PC-3 (cell line): ENCODE results near the gene OSBPL1A. TPM values are rescaled to one million over a fixed set of nuclear protein-coding genes. Genes with fewer than 3 reads are reported as not detected.

Source experiments
- ATAC-seq: fragments of 200-7000 bp; cut with Tn5 transposase; 2 replicates; pipeline ENCODE4 v1.9.1; 2020; ENCODE audit warnings: mild to moderate bottlenecking, moderate library complexity
- BruUV-seq: library from RNA; stranded (reverse); fragments of 400-500 nt; replicated peaks from 2 replicates; lab custom pipeline; 2021; lab: Mats Ljungman, UMichigan
- CTCF ChIA-PET: fragments of 300-600 bp; sonication (Branson Sonifier 250); formaldehyde crosslinking; loops from one replicate; lab custom pipeline; 2022; ENCODE audit warnings: antibody characterized with exemption; lab: Charles Lee
- POLR2A ChIA-PET: fragments of 300-600 bp; sonication (Branson Sonifier 250); formaldehyde crosslinking; loops from one replicate; lab custom pipeline; 2022; ENCODE audit warnings: antibody characterized with exemption; ENCODE audit not compliant: unreplicated experiment; lab: Charles Lee
- DNase-seq: peaks from one replicate; pipeline ENCODE4 v3.0.0-alpha.2; 2015
- H2AFZ ChIP-seq: fragments of 300-600 bp; sonication (generic); 2 replicates; pipeline ENCODE4 v1.6.0; 2016; ENCODE audit warnings: antibody characterized with exemption, low read length
- H3F3A ChIP-seq: fragments of 300-600 bp; sonication (generic); one replicate; pipeline ENCODE4 v1.6.0; 2017; ENCODE audit warnings: antibody characterized with exemption, low read length, control low read depth, mild to moderate bottlenecking; ENCODE audit not compliant: unreplicated experiment
- H3K27ac ChIP-seq: fragments of 300-600 bp; sonication (generic); 2 replicates; pipeline ENCODE4 v1.5.1; 2016; ENCODE audit warnings: mild to moderate bottlenecking, low read length
- H3K27me3 ChIP-seq: fragments of 300-600 bp; sonication (generic); 2 replicates; pipeline ENCODE4 v1.6.1; 2016; ENCODE audit warnings: low read length, mixed read lengths
- H3K36me3 ChIP-seq: fragments of 300-600 bp; sonication (generic); 2 replicates; pipeline ENCODE4 v1.6.1; 2016; ENCODE audit warnings: low read depth, mixed run types, low read length, mixed read lengths
- H3K4me1 ChIP-seq: fragments of 300-600 bp; sonication (generic); 2 replicates; pipeline ENCODE4 v1.5.1; 2016; ENCODE audit warnings: low read length; ENCODE audit not compliant: insufficient read depth
- H3K4me2 ChIP-seq: fragments of 300-600 bp; sonication (generic); 2 replicates; pipeline ENCODE4 v1.6.0; 2016; ENCODE audit warnings: low read length
- H3K4me3 ChIP-seq: fragments of 300-600 bp; sonication (generic); 2 replicates; pipeline ENCODE4 v1.5.1; 2016; ENCODE audit warnings: mild to moderate bottlenecking, low read length, mixed read lengths
- H3K79me2 ChIP-seq: fragments of 300-600 bp; sonication (generic); 2 replicates; pipeline ENCODE4 v1.6.1; 2017; ENCODE audit warnings: low read length, mixed read lengths
- H3K9ac ChIP-seq: fragments of 300-600 bp; sonication (generic); 2 replicates; pipeline ENCODE4 v1.6.0; 2016; ENCODE audit warnings: mild to moderate bottlenecking, low read length
- H3K9me2 ChIP-seq: fragments of 300-600 bp; sonication (generic); replicated peaks from 2 replicates; pipeline ENCODE4 v1.6.1; 2016; ENCODE audit warnings: mixed run types, low read length, mixed read lengths
- H3K9me3 ChIP-seq: fragments of 300-600 bp; sonication (generic); 2 replicates; pipeline ENCODE4 v1.6.1; 2016; ENCODE audit warnings: low read length, mixed read lengths
- H4K20me1 ChIP-seq: fragments of 300-600 bp; sonication (generic); 2 replicates; pipeline ENCODE4 v1.6.1; 2016; ENCODE audit warnings: low read length, mixed read lengths
- CTCF ChIP-seq: fragments of 300-600 bp; sonication (generic); conservative IDR thresholded peaks from 2 replicates; pipeline ENCODE4 v1.5.1; 2017; ENCODE audit warnings: antibody characterized with exemption, low read depth, mild to moderate bottlenecking, low read length
- EZH2 ChIP-seq: fragments of 300-600 bp; sonication (generic); IDR thresholded peaks from one replicate; pipeline ENCODE4 v1.6.1; 2017; ENCODE audit warnings: antibody characterized with exemption, mild to moderate bottlenecking, low read length; ENCODE audit not compliant: unreplicated experiment
- EZH2phosphoT487 ChIP-seq: fragments of 300-600 bp; sonication (generic); IDR thresholded peaks from 2 replicates; pipeline ENCODE4 v1.6.1; 2018; ENCODE audit warnings: mild to moderate bottlenecking, antibody characterized with exemption, low read length, borderline replicate concordance
- intact Hi-C: fragments of 100-400 bp; cut with micrococcal nuclease; formaldehyde crosslinking; loops from 2 replicates; pipeline ENCODE4 v1.9.0; 2023
- total RNA-seq: library from RNA; depleted of rRNA; stranded (reverse); fragments of >200 nt; gene quantifications from 2 replicates; pipeline ENCODE4 v1.2.3, GENCODE V29; 2014

OSBPL1A gene
- total RNA-seq, 1 experiment from 2014 or later, result 39.7 TPM

GRCh38 chr18:24398540-24398939 lies 916 bp upstream of the OSBPL1A start:
- peak; percentile 43 for DNase-seq
- H3K79me2 ChIP-seq, result peaks cover 20% of the 10 kb centered on the region; the same call in 1 of the 2 replicates
- peaks cover 24% of the 10 kb centered on the region for H3K4me1 ChIP-seq
- peak; percentile 43 for ATAC-seq
- peak overlapping the region; percentile 93 for H3K4me2 ChIP-seq
- no peaks in the 10 kb centered on the region for H3F3A ChIP-seq
- peak overlapping the region; percentile 64 for H2AFZ ChIP-seq
- ChIA-PET POLR2A (interaction anchor here (0.7 kb wide), 1 partner anchor 37 kb away, joined by 6 read pairs; no protein-coding TSS in a partner anchor), CTCF (no interaction called here)
- TF ChIP-seq CTCF (no peak), EZH2phosphoT487 (no peak), EZH2 (no peak)
- H3K9me2 ChIP-seq, result no peaks in the 10 kb centered on the region
- H4K20me1 ChIP-seq, result no peaks in the 10 kb centered on the region
- intact Hi-C loops, result loop anchor here (5.0 kb wide), 1 partner anchor 954 kb away; the partner anchor contains the start of gene ZNF521
- peak overlapping the region; percentile 80; the same call in 1 of the 2 replicates for H3K4me3 ChIP-seq
- BruUV-seq, result no TSS peak
- no peaks in the 10 kb centered on the region for H3K9me3 ChIP-seq
- no peaks in the 10 kb centered on the region for H3K36me3 ChIP-seq
- H3K27me3 ChIP-seq, result no peaks in the 10 kb centered on the region
- H3K27ac ChIP-seq, result peak overlapping the region; percentile 11; the same call in 1 of the 2 replicates
- no peak overlapping the region for H3K9ac ChIP-seq

DNA sequence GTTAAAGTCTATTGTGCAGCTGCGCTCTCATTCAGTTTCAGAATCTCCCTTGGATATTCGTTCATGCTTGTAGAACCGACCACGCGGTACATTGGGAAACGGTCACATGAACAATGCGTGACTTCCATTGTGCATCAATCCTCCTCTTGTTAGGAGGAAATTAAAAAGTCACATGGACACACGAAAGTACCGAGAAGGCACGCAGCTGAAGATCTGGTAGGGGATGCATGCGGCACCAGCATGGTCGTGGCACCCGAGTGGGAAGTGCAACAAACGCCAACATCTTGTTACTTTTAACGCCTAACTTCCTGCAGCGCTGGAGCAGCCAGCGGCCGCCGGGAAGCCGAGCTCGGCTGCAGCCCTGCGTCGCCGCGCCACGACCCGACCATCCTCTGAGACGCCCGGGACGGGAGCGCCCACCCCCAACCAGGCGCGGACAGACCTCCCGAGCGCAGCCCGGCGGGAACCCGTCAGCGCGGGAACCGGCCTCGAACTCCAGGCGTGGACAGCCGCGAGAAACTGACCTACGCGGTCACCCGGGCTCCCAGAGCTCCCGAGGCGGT lies 412 bp downstream of the OSBPL1A start:
- no peak for TF ChIP-seq EZH2phosphoT487
- no peak for TF ChIP-seq CTCF
- no peak for TF ChIP-seq EZH2
- peaks cover 24% of the 10 kb centered on the region for H3K4me1 ChIP-seq
- H3K27ac ChIP-seq, result peak overlapping the region; percentile 24

More for the DNA sequence above, 412 bp downstream of the OSBPL1A start:
- Histone ChIP-seq H3K79me2 (peaks cover 20% of the 10 kb centered on the region; the same call in 1 of the 2 replicates), H3K9me2 (no peaks in the 10 kb centered on the region), H3K9ac (peak overlapping the region; percentile 83), H3K27me3 (no peaks in the 10 kb centered on the region), H3F3A (no peaks in the 10 kb centered on the region), H3K9me3 (no peaks in the 10 kb centered on the region), H3K4me3 (peak overlapping the region; percentile 80), H3K4me2 (peak overlapping the region; percentile 93), H3K36me3 (no peaks in the 10 kb centered on the region), H4K20me1 (no peaks in the 10 kb centered on the region), H2AFZ (peak overlapping the region; percentile 93)
- intact Hi-C loops, result loop anchor here (5.0 kb wide), 1 partner anchor 955 kb away; the partner anchor contains the start of gene ZNF521
- POLR2A ChIA-PET, result interaction anchor here (0.6 kb wide), 1 partner anchor 515 kb away, joined by 5 read pairs; no protein-coding TSS in a partner anchor
- ATAC-seq (peak; percentile 31), DNase-seq (peak; percentile 55)
- CTCF ChIA-PET, result interaction anchor here (0.6 kb wide), 1 partner anchor 69 kb away, joined by 5 read pairs; no protein-coding TSS in a partner anchor
- BruUV-seq, result TSS peak; percentile 42
